Kasumi-1 (cell line): ENCODE measurements around the gene CCL20.

ENCODE experiments used
- DNase-seq, 2 experiments: peaks; one replicate each; lab custom pipeline; 2025; lab: John Stamatoyannopoulos, UW

CCL20 gene

GRCh38 chr2:227804975-227805374 lies 8.7 kb upstream of the CCL20 start:
- DNase-seq, result peak; percentile 5

GRCh38 chr2:227805578-227805977 lies 8.1 kb upstream of the CCL20 start:
- DNase-seq, result peak; percentile 12 to 66

GRCh38 chr2:227808936-227809335 lies 4.7 kb upstream of the CCL20 start:
- no peak for DNase-seq

- no peak for DNase-seq
Measured at GRCh38 chr2:227812001-227812400, 1.6 kb upstream of the CCL20 start.

- DNase-seq, result no peak
Measured at GRCh38 chr2:227813229-227813561, 447 bp upstream of the CCL20 start.

GRCh38 chr2:227815066-227815465 lies 1.4 kb downstream of the CCL20 start:
- no peak for DNase-seq

GRCh38 chr2:227816507-227817294 lies 3.1 kb downstream of the CCL20 start:
- no peak for DNase-seq

- no peak for DNase-seq
Measured at GRCh38 chr2:227817336-227817735, 3.7 kb downstream of the CCL20 start.

- peak; percentile 84 to 85 for DNase-seq
Measured at GRCh38 chr2:227817850-227818674, 4.4 kb downstream of the CCL20 start.

GRCh38 chr2:227818675-227819397 lies 5.2 kb downstream of the CCL20 start:
- DNase-seq, result peak; percentile 84 to 85

- DNase-seq, result no peak
Measured at GRCh38 chr2:227819398-227819697, 5.7 kb downstream of the CCL20 start.

- DNase-seq, result no peak
Measured at GRCh38 chr2:227821043-227821942, 7.7 kb downstream of the CCL20 start.

- DNase-seq, result no peak
Measured at GRCh38 chr2:227822416-227823003, 8.9 kb downstream of the CCL20 start.

- DNase-seq, result no peak
Measured at GRCh38 chr2:227823922-227824321, 10.3 kb downstream of the CCL20 start.

- DNase-seq, result no peak
Measured at GRCh38 chr2:227824711-227825110, 11.1 kb downstream of the CCL20 start.

- DNase-seq, result no peak
Measured at GRCh38 chr2:227826019-227826521, 12.4 kb downstream of the CCL20 start.

- DNase-seq, result no peak
Measured at GRCh38 chr2:227826563-227826962, 12.9 kb downstream of the CCL20 start.

GRCh38 chr2:227827143-227827542 lies 13.5 kb downstream of the CCL20 start:
- no peak for DNase-seq

- no peak for DNase-seq
Measured at GRCh38 chr2:227828477-227828912, 14.9 kb downstream of the CCL20 start.

GRCh38 chr2:227829337-227829736 lies 15.7 kb downstream of the CCL20 start:
- DNase-seq, result no peak

GRCh38 chr2:227834423-227834822 lies 20.8 kb downstream of the CCL20 start:
- DNase-seq, result no peak
